Measurements from ENCODE around the gene FAM13C.

DNA sequence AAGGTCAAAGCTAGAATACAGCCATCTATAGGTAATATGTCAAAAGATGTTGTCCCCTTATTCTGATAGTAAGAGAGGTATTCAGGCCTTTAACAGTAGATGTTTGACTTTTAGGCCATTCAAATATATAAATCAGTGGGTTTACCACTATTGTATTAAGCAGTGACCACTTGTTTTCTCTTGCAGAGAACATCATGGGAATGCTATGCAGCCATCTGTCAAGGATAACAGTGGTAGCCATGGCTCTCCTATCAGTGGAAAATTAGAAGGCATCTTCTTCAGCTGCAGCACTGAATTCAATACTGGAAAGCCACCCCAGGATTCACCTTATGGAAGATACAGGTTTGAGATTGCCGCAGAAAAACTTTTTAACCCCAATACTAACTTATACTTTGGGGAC, 117.5 kb downstream of the FAM13C start:
- TF ChIP-seq TCF12 (IDR thresholded peaks at IDR 0.05; ENCODE audit: low read depth) (no peak), CREB1 (IDR thresholded peaks at IDR 0.05; ENCODE audit: low read depth) (no peak), FOXM1 (IDR thresholded peaks at IDR 0.05; ENCODE audit: borderline replicate concordance, low read depth) (no peak), YY1 (IDR thresholded peaks at IDR 0.05; ENCODE audit: low read depth) (no peak), CEBPB (IDR thresholded peaks at IDR 0.05) (no peak), RAD21 (IDR thresholded peaks at IDR 0.05; ENCODE audit: low read depth) (no peak), EP300 (IDR thresholded peaks at IDR 0.05; ENCODE audit: borderline replicate concordance) (no peak), EGR1 (IDR thresholded peaks at IDR 0.05) (no peak), TAF1 (IDR thresholded peaks at IDR 0.05; ENCODE audit: low read depth) (no peak), TEAD4 (IDR thresholded peaks at IDR 0.05) (no peak)
- TF ChIP-seq, protein P1, sequence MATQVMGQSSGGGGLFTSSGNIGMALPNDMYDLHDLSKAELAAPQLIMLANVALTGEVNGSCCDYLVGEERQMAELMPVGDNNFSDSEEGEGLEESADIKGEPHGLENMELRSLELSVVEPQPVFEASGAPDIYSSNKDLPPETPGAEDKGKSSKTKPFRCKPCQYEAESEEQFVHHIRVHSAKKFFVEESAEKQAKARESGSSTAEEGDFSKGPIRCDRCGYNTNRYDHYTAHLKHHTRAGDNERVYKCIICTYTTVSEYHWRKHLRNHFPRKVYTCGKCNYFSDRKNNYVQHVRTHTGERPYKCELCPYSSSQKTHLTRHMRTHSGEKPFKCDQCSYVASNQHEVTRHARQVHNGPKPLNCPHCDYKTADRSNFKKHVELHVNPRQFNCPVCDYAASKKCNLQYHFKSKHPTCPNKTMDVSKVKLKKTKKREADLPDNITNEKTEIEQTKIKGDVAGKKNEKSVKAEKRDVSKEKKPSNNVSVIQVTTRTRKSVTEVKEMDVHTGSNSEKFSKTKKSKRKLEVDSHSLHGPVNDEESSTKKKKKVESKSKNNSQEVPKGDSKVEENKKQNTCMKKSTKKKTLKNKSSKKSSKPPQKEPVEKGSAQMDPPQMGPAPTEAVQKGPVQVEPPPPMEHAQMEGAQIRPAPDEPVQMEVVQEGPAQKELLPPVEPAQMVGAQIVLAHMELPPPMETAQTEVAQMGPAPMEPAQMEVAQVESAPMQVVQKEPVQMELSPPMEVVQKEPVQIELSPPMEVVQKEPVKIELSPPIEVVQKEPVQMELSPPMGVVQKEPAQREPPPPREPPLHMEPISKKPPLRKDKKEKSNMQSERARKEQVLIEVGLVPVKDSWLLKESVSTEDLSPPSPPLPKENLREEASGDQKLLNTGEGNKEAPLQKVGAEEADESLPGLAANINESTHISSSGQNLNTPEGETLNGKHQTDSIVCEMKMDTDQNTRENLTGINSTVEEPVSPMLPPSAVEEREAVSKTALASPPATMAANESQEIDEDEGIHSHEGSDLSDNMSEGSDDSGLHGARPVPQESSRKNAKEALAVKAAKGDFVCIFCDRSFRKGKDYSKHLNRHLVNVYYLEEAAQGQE (IDR thresholded peaks at IDR 0.05; ENCODE audit: low read depth), result no peak
- TF ChIP-seq, protein P2, sequence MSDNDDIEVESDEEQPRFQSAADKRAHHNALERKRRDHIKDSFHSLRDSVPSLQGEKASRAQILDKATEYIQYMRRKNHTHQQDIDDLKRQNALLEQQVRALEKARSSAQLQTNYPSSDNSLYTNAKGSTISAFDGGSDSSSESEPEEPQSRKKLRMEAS (IDR thresholded peaks at IDR 0.05), result no peak

Measured in Ishikawa (cell line).